Superior temporal gyrus (tissue), 1 donor: ENCODE measurements around the gene KIFC3.
"Not testable (repeated sequence)": the region's sequence is repeated elsewhere in the genome, so short reads cannot be mapped to it uniquely, and the experiment has no call there.

Experiments used
- DNase-seq: peaks from one replicate; pipeline ENCODE4 v3.0.0-alpha.2; 2016; ENCODE audit errors: extremely low spot score

KIFC3 gene

DNA sequence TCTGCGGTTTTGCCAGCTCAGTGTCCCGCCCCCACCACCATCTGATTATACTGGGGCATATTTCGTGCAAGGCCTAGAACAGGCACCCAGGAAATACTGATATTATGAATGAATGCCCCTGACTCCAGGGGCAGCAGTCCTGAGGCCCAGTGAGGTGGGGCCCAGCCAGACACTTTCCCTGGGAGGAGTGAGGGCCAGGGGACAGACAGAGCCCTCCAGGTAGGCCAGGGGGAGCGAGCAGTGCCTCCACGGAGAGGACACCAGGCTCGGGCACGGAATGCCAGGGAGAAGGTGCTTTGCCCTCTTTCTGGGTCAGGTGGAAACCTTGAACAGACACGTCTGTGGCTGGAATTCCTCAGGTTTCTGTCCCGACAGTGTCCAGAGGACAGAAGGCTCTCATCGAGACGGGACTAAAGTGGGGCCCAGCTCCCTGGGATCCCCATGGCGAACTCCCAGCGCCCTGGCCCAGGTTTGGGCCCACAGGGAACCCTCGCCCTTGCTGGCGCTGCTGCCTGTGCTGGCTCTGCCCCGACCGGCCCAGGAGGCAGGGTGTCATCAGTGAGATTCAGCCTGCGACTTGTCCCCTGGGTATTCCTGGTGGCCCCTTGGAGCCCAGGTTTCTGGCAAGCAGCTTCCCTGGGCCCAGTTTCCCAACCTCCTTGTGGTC is 62.4 kb downstream of the KIFC3 start:
- DNase-seq, result no peak

DNA sequence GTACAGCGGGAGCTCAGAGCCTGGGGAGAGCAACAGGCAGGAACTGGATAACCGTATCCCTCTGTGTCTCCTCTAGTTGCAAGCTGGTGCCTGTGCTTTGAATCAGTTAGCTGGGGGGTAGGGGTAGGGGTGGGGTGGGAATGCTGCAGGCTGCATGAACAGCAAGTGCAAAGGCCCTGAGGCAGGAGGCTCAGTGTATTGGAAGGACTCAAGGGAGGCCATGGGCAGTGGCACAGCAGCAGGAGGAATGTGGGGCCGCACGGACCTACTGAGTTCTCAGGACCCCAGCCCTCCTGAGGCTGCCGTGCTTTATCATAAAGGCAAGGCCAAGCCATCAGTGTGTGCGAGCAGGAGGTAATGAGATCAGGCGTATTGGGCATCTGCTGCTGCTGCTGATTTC is 63.4 kb downstream of the KIFC3 start:
- no peak for DNase-seq

- peak; percentile 68 for DNase-seq
These were observed 65.6 kb downstream of the KIFC3 start for GRCh38 chr16:57736419-57737351.

DNA sequence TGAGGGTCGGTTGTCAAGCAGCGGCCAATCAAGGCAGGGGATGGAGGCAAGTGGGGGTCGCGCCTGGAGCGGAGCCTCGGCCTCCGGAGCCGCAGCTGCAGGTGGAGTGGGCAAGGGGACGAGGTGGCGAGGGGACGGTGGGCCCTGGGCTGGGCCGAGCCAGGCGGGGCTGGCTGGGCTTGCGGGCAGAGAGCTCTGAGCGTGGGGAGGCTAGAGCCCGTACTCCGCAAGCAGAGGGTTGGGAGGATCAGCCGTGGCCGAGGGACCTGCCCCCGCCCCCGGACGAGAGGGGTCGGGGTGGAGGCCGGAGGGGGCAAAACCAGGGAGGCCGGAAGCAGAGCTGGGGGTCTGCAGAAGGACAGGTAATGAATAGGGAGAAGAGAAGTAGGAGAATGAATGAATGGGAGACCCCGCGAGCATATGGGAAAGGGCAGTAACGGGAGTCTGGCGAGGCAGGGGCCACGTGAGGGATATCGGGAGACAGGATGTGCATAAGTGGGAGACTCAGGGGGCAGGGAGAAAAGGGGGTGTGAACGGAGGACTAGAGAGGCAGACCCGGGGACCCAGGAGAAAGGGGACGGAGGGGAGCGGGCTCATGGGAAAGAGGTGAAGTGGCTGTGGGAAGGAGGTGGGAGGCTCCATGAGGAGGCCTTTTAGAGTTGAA is 66.4 kb downstream of the KIFC3 start, which contains the start of gene KATNB1:
Gene KATNB1, plus strand, starts transcription at position 16 of the 664 bp plus-strand sequence. CDS start 1,474 bp downstream, outside the sequence.
- DNase-seq, result no peak

DNA sequence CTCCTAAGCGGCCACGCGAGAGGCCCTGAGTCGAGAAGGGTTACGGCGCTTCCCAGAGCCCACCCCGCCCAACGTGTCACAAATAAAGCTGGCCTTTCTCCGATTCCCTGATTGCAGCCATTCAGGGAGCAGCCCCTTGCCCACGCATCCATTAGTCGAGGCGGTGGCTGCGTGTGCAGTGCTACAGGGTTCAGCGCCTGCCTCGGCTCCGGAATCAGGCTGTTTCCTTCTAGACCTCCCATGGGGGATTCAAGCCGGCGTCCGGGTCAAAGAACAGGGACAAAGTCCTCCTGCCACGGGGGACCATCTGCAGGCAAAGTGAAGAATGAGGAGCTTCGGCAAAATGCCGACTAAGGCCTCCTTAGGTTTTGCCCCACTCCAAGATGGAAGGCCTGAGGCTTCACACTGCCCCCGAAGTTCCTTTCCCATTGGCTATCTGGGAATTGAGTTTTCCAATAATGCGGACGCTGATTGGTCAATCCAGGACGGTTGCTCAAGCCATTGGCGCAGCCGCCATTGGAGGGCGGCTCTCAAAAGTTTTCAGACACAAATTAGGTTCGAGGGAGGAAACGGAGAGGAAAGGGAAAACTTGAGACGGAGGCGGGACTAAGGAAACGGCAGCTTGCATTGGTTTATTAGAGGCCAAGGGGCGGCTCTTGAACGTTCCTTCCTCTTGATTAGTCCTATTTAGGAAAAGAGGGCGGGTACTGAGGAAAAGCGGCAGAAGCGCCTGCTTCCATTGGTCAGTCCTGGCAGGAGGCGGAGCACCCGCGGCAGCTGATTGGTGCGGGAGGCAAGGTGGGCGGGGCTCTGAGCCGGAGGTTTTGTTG is 67.2 kb downstream of the KIFC3 start:
- DNase-seq, result peak; percentile 100

GRCh38 chr16:57734308-57734924 is 67.9 kb downstream of the KIFC3 start:
- no peak for DNase-seq

DNA sequence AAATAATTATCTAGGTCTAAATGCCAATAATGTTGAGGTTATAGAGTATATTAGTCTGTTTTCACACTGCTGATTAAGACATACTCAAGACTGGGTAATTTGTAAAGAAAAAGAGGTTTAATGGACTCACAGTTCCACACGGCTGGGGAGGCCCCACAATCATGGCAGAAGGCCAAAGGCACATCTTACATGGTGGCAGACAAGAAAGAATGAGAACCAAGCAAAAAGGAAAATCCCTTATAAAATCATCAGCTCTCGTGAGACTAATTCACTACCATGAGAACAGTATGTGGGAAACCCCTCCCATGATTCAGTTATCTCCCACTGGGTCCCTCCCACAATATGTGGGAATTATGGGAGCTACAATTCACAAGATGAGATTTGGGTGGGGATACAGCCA is 69.6 kb downstream of the KIFC3 start:
- DNase-seq, result no peak

DNA sequence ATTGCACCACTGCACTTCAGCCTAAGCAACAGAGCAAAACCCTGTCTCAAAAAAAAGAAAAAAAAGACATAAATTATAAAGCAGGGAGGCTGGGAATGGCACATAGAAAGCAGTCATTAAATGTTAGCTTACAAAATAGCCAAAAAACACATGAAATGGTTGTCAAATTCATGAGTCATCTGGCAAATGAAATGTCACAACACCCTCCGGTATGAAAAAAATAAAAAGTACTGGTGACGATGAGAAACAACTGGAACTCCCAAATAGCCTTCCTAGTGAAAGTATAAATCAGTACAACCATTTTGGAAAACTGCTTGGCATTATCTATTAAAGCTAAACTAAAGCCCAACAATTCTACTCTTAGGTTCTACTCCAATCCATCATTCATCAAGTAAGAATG is 70.3 kb downstream of the KIFC3 start:
- DNase-seq, result no peak

DNA sequence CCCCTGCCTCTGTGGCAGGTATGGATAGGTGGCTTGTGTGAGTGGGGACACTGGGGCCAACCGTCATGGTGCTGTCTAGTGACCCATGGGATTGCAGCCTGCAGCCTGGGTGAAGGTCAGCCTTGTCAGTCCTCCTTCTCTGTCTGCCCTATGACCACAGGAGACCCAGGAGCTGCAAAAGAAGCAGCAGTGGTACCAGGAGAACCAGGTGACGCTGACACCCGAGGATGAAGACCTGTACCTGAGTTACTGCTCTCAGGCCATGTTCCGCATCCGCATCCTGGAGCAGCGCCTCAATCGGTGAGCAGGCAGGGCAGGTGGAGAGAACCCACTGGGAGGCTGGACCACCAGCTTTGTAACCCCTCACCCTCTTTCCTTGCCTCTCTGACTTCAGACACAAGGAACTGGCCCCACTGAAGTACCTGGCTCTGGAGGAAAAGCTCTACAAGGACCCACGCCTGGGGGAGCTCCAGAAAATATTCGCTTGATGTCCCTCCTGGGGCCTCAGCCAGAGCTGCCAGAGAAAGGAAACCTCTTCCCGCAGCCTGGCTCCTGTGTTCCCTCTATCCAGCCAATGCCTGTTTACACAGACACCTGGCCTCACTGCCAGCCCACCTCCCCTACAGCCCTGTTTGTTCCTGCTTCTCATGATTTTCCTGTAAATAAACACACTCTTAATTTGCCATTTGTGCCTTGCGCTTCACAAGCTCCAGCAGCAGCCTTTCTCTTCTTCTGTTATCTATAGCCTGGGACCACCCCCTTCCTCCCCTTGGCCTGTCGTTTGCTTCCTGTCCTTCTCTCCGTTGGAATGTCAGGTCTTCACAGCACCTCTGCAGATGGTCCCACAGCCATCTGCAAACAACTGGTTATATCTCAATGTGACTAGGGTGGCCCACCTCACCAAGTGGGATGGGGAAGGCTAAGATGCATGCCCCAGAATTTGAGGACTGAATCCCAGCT is 71.2 kb downstream of the KIFC3 start:
- no peak for DNase-seq

DNA sequence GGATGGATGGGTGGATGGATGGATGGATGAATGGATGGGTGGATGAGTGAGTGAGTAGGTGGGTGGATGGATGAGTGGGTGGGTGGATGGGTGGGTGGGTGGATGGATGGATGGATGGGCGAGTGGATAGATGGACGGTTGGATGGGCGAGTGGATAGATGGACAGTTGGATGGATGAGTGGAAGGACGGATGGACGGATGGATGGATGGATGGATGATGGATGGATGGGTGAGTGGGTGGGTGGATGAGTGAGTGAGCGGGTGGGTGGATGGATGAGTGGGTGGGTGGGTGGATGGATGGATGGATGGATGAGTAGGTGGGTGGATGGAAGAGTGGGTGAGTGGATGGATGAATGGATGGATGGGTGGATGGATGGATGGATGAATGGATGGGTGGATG is 72.4 kb downstream of the KIFC3 start:
- DNase-seq, result not testable (repeated sequence)

GRCh38 chr16:57729182-57729484 is 73.2 kb downstream of the KIFC3 start:
- no peak for DNase-seq

DNA sequence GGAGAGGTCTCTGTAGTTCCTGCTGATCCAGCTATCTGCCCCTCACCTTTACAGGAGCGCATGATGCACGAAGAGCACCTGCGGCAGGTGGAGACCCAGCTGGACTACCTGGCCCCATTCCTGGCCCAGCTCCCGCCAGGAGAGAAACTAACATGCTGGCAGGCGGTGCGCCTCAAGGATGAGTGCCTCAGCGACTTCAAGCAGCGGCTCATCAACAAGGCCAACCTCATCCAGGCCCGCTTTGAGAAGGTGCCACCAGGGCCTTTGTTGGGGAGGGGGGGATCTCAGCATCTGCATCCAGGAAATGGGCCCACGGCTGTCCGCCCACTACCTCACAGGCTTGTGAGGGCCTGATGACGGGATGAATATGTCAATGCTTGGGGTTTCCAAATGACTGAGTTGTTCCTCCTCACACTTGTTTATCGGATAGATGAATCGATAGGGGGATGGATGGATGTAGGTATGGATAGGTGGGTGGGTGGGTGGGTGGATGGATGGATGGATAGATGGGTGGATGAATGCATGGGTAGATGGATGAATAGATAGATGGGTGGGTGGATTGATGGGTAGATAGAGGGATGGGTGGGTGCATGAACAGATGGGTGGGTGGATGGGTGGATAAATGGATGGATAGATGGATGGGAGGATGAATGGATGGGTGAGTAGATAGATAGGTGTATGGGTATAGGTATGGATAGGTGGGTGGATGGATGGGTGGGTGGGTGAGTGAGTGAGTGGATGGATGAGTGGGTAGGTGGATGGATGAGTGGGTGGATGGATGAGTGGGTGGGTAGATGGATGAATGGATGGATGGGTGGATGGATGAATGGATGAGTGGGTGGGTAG is 73.7 kb downstream of the KIFC3 start:
- no peak for DNase-seq

DNA sequence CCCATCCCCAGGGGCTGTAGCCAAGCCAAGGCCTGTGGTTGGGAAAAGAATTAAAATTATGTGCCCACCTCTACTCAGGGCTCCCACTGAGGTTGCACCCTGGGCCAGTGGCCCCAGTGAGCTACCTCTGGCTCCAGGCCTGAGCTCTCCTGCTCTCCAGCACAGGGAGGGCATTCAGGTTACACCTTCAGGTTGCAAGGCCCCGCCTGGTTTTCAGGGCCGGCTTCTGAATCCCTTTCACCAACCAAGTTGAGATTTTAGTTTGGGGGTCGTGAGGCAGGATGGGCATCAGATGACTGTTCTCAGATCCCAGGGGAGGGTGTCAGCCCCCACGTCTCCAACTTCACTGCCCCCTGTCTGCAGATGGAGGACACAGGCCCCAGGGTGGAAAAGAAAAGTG is 74.7 kb downstream of the KIFC3 start:
- DNase-seq, result no peak

DNA sequence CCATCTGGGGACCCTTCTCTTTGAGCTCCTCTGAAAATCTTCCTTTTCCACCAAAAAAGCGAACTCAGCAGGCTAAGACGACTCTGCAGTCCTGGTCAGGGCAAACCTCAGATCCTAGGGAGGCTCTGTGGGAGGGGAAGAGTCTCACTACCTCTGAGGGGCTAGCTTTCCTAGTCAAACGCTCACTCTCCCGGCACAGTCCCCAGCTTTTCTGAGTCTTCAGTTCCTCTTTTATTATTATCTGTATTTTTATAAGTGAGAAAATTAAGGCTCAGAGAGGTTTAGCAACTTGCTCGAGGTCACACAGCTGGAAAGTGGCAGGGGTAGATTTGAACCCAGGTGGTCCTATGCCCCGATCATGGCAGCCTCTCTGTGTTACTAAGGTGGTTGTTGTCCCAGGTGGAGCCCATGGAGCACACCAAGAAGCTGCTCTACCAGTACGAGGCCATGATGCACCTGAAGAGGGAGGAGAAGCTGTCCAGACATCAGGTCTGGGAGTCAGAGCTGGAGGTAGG is 75.8 kb downstream of the KIFC3 start:
- no peak for DNase-seq

DNA sequence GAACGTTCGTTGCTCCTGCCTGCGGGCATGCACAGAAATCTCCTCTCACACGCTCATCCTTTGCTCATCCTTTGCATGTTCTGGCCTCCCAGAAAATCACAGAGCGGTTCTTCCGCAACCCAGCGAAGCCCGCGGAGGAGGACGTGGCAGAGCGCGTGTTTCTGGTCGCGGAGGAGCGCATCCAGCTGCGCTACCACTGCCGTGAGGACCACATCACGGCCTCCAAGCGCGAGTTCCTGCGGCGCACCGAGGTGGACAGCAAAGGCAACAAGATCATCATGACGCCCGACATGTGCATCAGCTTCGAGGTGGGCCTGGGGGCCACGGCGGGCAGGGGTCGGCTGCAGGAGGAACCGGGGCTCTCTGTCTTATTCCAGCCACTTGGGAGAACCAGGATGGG is 76.3 kb downstream of the KIFC3 start:
- DNase-seq, result no peak

DNA sequence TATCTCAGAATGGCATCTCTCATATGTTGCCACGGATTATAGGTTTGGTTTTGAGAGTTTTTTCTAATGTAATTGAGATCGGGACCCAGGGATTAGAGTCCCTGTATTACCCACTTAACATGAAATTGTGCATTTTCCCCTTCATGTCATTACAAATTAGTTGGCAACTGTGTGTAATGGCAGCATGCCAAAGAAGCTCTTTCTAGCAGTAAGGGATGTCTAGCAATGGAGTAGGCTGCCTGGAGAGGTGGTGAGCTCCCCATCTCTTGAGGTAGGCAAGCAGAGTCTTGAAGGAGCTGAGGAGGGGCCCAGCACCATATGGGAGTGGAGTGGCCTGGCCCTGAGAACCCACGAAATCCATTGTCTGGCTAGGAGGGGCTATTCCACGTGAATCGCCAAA is 76.7 kb downstream of the KIFC3 start:
- DNase-seq, result no peak

- no peak for DNase-seq
These were observed 77.1 kb downstream of the KIFC3 start for GRCh38 chr16:57725151-57725550.

DNA sequence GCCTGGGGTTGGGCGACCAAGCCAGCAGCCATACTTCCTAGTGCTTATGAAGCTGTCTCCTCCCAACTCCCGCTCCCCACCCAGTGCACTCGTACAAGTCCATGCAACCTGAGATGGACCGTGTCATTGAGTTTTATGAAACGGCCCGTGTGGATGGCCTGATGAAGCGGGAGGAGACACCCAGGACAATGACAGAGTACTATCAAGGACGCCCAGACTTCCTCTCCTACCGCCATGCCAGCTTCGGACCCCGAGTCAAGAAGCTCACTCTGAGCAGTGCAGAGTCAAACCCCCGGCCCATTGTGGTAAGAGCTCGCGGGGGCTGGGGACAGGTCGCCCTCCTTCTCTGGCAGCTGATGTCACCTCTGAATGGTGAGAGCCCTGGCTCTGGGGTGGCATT is 77.8 kb downstream of the KIFC3 start:
- no peak for DNase-seq

GRCh38 chr16:57723170-57723569 is 79.1 kb downstream of the KIFC3 start:
- no peak for DNase-seq
